Lung (tissue), 12 donors: ENCODE data around the gene GFY. TPM values are rescaled to one million over a fixed set of nuclear protein-coding genes. Genes with fewer than 3 reads are reported as not detected.
A peak's percentile ranks its signal among the peaks of the same experiment; 100 is the strongest.
"Not testable (repeated sequence)": the region's sequence is repeated elsewhere in the genome, so short reads cannot be mapped to it uniquely, and the experiment has no call there.

Experiments
- ATAC-seq: fragments of 200-7000 bp; cut with Tn5 transposase; one replicate; pipeline ENCODE4 v1.9.1; 2020; ENCODE audit warnings: moderate number of reproducible peaks; ENCODE audit not compliant: insufficient read depth, low FRiP score
- DNase-seq, 3 donors: peaks; one replicate each; pipeline ENCODE4 v3.0.0-alpha.2; 2013 to 2017
- H3K27ac ChIP-seq, 2 donors: one replicate each; pipeline ENCODE4 v1.5.1; 2013; ENCODE audit warnings: mild to moderate bottlenecking in 2 of 2, moderate library complexity in 2 of 2, control low read depth in 1 of 2, inconsistent platforms in 1 of 2, low read depth in 1 of 2, low read length in 1 of 2
- H3K27me3 ChIP-seq, 3 donors: one replicate each; pipeline ENCODE4 v1.5.1; 2013; ENCODE audit warnings: low read length in 2 of 3; ENCODE audit not compliant: control insufficient read depth in 3 of 3, insufficient read depth in 3 of 3
- H3K36me3 ChIP-seq, 4 donors: one replicate each; pipeline ENCODE4 v1.5.1; 2013; ENCODE audit warnings: low read length in 4 of 4, mild to moderate bottlenecking in 1 of 4, moderate library complexity in 1 of 4; ENCODE audit not compliant: control insufficient read depth in 4 of 4, insufficient read depth in 4 of 4
- H3K4me1 ChIP-seq, 5 donors: one replicate each; pipeline ENCODE4 v1.5.1; 2013; ENCODE audit warnings: low read length in 5 of 5, mild to moderate bottlenecking in 2 of 5, moderate library complexity in 1 of 5; ENCODE audit not compliant: control insufficient read depth in 5 of 5, insufficient read depth in 5 of 5
- H3K4me3 ChIP-seq: one replicate; pipeline ENCODE4 v1.5.1; 2013; ENCODE audit warnings: mild to moderate bottlenecking, control low read depth, moderate library complexity
- H3K9ac ChIP-seq, 2 donors: one replicate each; pipeline ENCODE4 v1.5.1; 2013; ENCODE audit warnings: low read length in 2 of 2, control low read depth in 1 of 2; ENCODE audit not compliant: insufficient read depth in 1 of 2
- H3K9me3 ChIP-seq, 4 donors: one replicate each; pipeline ENCODE4 v1.5.1; 2013; ENCODE audit warnings: low read length in 3 of 4, mild to moderate bottlenecking in 1 of 4, moderate library complexity in 1 of 4; ENCODE audit not compliant: control insufficient read depth in 4 of 4, insufficient read depth in 3 of 4
- WGBS, 2 donors: extraction: QIAGEN DNeasy Blood & Tissue Kit; methylation state at CpG; one replicate each; pipeline ENCODE4 v1.1.7; 2013; 5-methylcytosine and 5-hydroxymethylcytosine counted together
- polyA plus RNA-seq, 2 donors: library from polyadenylated mRNA; stranded (reverse); fragments of 200-250 nt; gene quantifications; one replicate each; pipeline ENCODE4 v1.2.1, GENCODE V29; 2013
- total RNA-seq, 2 donors: library from RNA; depleted of rRNA in 1 of 2; stranded (reverse); fragments of >200 nt in 1 of 2; gene quantifications; one replicate each; pipeline ENCODE4 v1.2.1, GENCODE V29; 2014 to 2021
- TF ChIP-seq, protein P1 (sequence below): IDR thresholded peaks from 2 replicates; pipeline ENCODE4 v1.5.1; 2012; ENCODE audit warnings: mild to moderate bottlenecking; ENCODE audit errors: control extremely low read depth, extremely low read depth
- donor health status: control.
- donor health status: control.
- donor health status: Bipolar disorder and iron deficiency.
- donor health status: healthy.
- donor health status: DM: yes; HTN: yes; CAD: no.

Gene GFY
- total and polyA plus RNA-seq, 4 donors, result not detected

DNA sequence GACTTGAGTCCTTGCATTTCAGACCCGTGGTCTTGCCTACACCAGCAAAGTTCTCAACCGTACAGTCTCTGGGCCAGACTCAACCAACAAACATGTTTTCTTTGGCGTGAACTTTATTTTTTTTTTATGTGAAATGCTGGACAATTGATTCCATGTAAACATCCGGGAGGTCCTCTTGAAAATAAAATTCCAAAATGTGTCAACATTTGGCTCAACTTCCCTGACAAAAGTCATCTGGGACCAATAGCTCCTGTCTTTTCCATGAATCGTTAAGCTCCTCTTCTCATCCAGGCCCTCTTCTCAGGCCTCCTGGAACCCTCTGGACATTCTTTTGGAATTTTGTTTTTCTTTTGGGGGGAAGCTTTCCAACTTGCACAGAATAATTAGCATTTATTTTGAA is 30.6 kb downstream of the GFY start:
- peak overlapping the region in 1 of 2 donors; percentile 74 for H3K9ac ChIP-seq
- H3K27me3 ChIP-seq, result no peaks in the 10 kb centered on the region
- TF ChIP-seq, protein P1, sequence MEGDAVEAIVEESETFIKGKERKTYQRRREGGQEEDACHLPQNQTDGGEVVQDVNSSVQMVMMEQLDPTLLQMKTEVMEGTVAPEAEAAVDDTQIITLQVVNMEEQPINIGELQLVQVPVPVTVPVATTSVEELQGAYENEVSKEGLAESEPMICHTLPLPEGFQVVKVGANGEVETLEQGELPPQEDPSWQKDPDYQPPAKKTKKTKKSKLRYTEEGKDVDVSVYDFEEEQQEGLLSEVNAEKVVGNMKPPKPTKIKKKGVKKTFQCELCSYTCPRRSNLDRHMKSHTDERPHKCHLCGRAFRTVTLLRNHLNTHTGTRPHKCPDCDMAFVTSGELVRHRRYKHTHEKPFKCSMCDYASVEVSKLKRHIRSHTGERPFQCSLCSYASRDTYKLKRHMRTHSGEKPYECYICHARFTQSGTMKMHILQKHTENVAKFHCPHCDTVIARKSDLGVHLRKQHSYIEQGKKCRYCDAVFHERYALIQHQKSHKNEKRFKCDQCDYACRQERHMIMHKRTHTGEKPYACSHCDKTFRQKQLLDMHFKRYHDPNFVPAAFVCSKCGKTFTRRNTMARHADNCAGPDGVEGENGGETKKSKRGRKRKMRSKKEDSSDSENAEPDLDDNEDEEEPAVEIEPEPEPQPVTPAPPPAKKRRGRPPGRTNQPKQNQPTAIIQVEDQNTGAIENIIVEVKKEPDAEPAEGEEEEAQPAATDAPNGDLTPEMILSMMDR, result no peak
- peaks cover 0 to 14% (median 1%) of the 10 kb centered on the region in 4 donors for H3K36me3 ChIP-seq
- DNase-seq, result peak; percentile 54 to 95 (median 92)
- H3K4me1 ChIP-seq, result peaks cover 0 to 34% (median 5%) of the 10 kb centered on the region in 5 donors
- H3K27ac ChIP-seq, result no peak overlapping the region
- H3K4me3 ChIP-seq, result no peak overlapping the region
- no peaks in the 10 kb centered on the region for H3K9me3 ChIP-seq
- no peak for ATAC-seq
- 76 to 81% methylated on average over 5 of the region's 5 CpGs for WGBS, 2 donors

DNA sequence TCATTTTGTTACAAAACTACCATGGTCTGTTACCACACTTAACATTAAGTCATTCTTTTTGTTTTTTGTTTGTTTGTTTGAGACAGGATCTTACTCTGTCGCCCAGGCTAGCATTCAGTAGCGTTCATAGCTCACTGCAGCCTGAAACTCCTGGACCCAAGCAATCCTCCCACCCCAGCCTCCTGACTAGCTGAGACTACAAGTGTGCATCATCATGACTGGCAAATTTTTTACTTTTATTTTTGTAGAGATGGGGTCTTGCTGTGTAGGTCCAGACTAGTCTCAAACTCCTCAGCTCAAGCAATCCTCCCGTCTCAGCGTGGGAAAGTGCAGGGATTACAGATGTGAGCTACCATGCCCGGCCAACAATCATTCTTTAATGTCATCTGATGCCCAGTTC is 31.1 kb downstream of the GFY start:
- no peak for ATAC-seq
- H3K27me3 ChIP-seq, result no peaks in the 10 kb centered on the region
- peak overlapping the region in 1 of 2 donors; percentile 74 for H3K9ac ChIP-seq
- no peaks in the 10 kb centered on the region for H3K9me3 ChIP-seq
- H3K4me1 ChIP-seq, result peaks cover 0 to 32% (median 5%) of the 10 kb centered on the region in 5 donors
- DNase-seq, result no peak
- H3K36me3 ChIP-seq, result peaks cover 0 to 16% (median 1%) of the 10 kb centered on the region in 4 donors
- H3K27ac ChIP-seq, result peak overlapping the region; percentile 5 to 29
- TF ChIP-seq, protein P1, result no peak
- 86% methylated on average over 5 of the region's 5 CpGs for WGBS, 2 donors
- H3K4me3 ChIP-seq, result no peak overlapping the region

DNA sequence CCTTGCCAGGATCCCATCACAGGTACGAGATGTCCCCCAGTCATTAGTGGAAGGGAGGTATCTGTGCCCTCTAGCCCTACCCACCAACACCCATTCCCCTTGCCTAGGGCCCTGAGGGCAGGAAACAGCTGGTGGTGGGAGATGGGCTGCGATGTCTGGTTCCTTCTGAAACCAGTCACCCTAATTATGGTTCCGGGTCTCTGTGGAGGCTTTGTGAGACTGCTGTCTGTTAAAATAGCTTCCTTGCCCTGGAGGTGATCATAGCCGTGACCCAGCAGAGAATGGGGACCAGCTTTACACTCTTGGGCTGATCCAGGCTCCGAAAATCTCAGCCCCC is 33.3 kb downstream of the GFY start:
- DNase-seq, result no peak
- H3K27ac ChIP-seq, result peak overlapping the region in 1 of 2 donors; percentile 43
- peaks cover 0 to 24% (median 1%) of the 10 kb centered on the region in 4 donors for H3K36me3 ChIP-seq
- no peak for ATAC-seq
- H3K9ac ChIP-seq, result peak overlapping the region in 1 of 2 donors; percentile 66
- WGBS, 2 donors, result 76 to 83% methylated on average over 5 of the region's 5 CpGs
- no peaks in the 10 kb centered on the region for H3K27me3 ChIP-seq
- peaks cover 0 to 32% (median 5%) of the 10 kb centered on the region in 5 donors for H3K4me1 ChIP-seq
- TF ChIP-seq, protein P1, result no peak
- H3K4me3 ChIP-seq, result no peak overlapping the region
- H3K9me3 ChIP-seq, result no peaks in the 10 kb centered on the region

DNA sequence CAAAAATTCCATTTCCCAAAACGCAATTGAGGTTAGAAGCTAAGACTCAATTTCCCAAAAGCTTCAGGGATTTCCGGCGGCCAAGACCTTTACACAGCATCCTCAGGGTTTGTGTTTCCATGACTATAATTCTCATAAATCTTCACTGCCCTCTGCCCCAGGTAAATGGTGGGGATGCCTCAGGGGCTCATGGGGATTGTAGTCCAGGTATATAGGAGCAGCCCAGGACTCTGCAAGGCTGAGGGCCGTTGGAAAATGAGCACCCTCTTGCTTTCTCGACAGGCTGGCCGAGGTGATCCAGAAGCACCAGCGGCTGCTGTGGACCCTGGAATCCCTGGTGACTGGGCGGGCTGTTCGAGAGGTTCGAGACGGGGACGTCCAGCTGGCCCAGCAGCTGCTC is 34.2 kb downstream of the GFY start:
- Histone ChIP-seq H3K27ac (no peak overlapping the region), H3K4me3 (no peak overlapping the region), H3K9me3 (no peaks in the 10 kb centered on the region), H3K27me3 (no peaks in the 10 kb centered on the region), H3K36me3 (peaks cover 0 to 31% (median 1%) of the 10 kb centered on the region in 4 donors), H3K4me1 (peaks cover 0 to 25% (median 5%) of the 10 kb centered on the region in 5 donors), H3K9ac (no peak overlapping the region)
- DNase-seq, result no peak
- WGBS, 2 donors, result 91 to 95% methylated on average over 12 of the region's 12 CpGs
- TF ChIP-seq, protein P1, result no peak
- ATAC-seq, result no peak

DNA sequence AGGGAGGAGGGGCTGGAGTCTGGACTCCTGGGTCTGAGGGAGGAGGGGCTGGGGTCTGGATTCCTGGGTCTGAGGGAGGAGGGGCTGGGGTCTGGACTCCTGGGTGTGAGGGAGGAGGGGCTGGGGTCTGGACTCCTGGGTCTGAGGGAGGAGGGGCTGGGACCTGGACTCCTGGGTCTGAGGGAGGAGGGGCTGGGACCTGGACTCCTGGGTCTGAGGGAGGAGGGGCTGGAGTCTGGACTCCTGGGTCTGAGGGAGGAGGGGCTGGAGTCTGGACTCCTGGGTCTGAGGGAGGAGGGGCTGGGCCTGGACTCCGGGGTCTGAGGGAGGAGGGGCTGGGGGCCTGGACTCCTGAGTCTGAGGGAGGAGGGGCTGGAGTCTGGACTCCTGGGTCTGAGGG is 35.9 kb downstream of the GFY start:
- not testable (repeated sequence) for H3K27ac ChIP-seq, H3K4me3 ChIP-seq, H3K27me3 ChIP-seq, ATAC-seq, H3K9ac ChIP-seq, H3K9me3 ChIP-seq, DNase-seq
- peaks cover 0 to 40% (median 1%) of the 10 kb centered on the region in 4 donors for H3K36me3 ChIP-seq
- H3K4me1 ChIP-seq, result peaks cover 0 to 17% (median 5%) of the 10 kb centered on the region in 5 donors
- 0% methylated on average over 1 of the region's 1 CpG; no CpG with 5 or more reads in 1 of the 2 donors for WGBS, 2 donors
